Esophagus muscularis mucosa (tissue), 4 donors: ENCODE data around the gene LAPTM5. TPM values are rescaled to one million over a fixed set of nuclear protein-coding genes. Genes with fewer than 3 reads are reported as not detected.

Source experiments
- DNase-seq: peaks from one replicate; pipeline ENCODE4 v3.0.0-alpha.2; 2017; ENCODE audit errors: extremely low spot score
- H3K27ac ChIP-seq, 4 donors: fragments of 200-600 bp; sonication (generic); replicated peaks in 1 of 4; 1 replicate in 3 of 4; 2 replicates in 1 of 4; pipeline ENCODE4 v1.5.1; 2016 to 2019; ENCODE audit warnings: mild to moderate bottlenecking in 1 of 4
- H3K27me3 ChIP-seq, 4 donors: fragments of 200-600 bp; sonication (generic); one replicate each; pipeline versions ENCODE4 v1.5.1 to v1.6.0; 2016 to 2019
- H3K36me3 ChIP-seq, 4 donors: fragments of 200-600 bp; sonication (generic); one replicate each; pipeline ENCODE4 v1.5.1; 2016 to 2019
- H3K4me1 ChIP-seq, 4 donors: fragments of 200-600 bp; sonication (generic); one replicate each; pipeline ENCODE4 v1.5.1; 2016 to 2019
- H3K4me3 ChIP-seq, 4 donors: fragments of 200-600 bp; sonication (generic); 1 replicate in 2 of 4; 2 replicates in 2 of 4; pipeline ENCODE4 v1.5.1; 2016 to 2019; ENCODE audit warnings: mild to moderate bottlenecking in 4 of 4, moderate library complexity in 1 of 4
- H3K9me3 ChIP-seq, 4 donors: fragments of 200-600 bp; sonication (generic); 1 replicate in 3 of 4; 2 replicates in 1 of 4; pipeline ENCODE4 v1.5.1; 2016 to 2019
- CTCF ChIP-seq, 3 experiments: fragments of 200-600 bp in 2 of 3; fragments of 450-650 bp in 1 of 3; sonication (generic) in 2 of 3; IDR thresholded peaks; one replicate each; pipeline ENCODE4 v1.5.1; 2017 to 2019; ENCODE audit warnings: antibody characterized with exemption in 3 of 3, mild to moderate bottlenecking in 2 of 3, moderate library complexity in 1 of 3
- EP300 ChIP-seq: sonication (generic); formaldehyde crosslinking; IDR thresholded peaks from one replicate; pipeline ENCODE4 v1.6.1; 2017; ENCODE audit warnings: antibody characterized with exemption
- POLR2A ChIP-seq: fragments of 450-650 bp; IDR thresholded peaks from one replicate; pipeline ENCODE4 v1.6.1; 2017; ENCODE audit warnings: antibody characterized with exemption, moderate library complexity, mild to moderate bottlenecking, low read depth
- POLR2AphosphoS5 ChIP-seq, 2 donors: sonication (generic); formaldehyde crosslinking; IDR thresholded peaks; one replicate each; pipeline ENCODE4 v1.6.1; 2017; ENCODE audit warnings: antibody characterized with exemption in 2 of 2
- WGBS: methylation state at CpG from one replicate; pipeline ENCODE4 v1.1.5; 2018; 5-methylcytosine and 5-hydroxymethylcytosine counted together
- intact Hi-C: fragments of 100-400 bp; cut with DNase I; formaldehyde crosslinking; loops from one replicate; pipeline ENCODE4 v1.15.1; 2023
- total RNA-seq, 4 donors: library from RNA; depleted of rRNA; stranded (reverse); fragments of >200 nt; gene quantifications; one replicate each; pipeline versions ENCODE4 v1.1.0 to v1.2.1, GENCODE V29; 2016

LAPTM5 gene
- total RNA-seq, 4 donors from 2014 or later = 32.4 to 83.7 (median 36.3) TPM

DNA sequence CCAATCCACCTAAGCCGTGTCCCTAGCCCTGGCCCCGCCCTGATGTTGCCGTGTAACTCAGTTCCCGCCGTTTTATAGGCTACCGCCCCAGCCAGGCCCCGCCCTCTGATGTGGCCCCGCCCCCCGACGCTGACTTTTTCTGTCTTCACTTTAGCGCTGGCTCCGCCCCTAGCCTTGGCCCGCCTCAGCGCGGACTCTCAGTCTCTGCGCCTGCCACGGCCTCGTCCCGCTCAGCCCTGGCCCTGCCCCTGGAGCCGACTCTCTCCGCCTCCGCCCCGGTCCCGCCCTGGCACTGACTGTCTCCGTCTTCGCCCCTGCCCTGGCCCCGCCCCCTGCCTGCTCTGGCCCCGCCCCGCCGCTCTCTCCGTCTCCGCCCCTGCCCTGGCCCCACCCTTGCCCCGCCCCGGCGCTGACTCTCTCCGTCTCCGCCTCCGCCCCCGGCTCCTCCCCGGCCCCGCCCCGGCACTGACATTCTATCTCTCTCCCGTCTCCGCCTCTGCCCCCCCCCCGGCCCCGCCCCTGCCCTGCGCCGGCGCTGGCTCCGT, 39.4 kb downstream of the LAPTM5 start:
- intact Hi-C loops = no loop called here
- peak overlapping the region; percentile 41 to 70 (median 62) for H3K4me3 ChIP-seq

GRCh38 chr1:30716646-30717045, 40.9 kb downstream of the LAPTM5 start:
- 93% methylated on average over 7 of the region's 8 CpGs for WGBS
- H3K27ac ChIP-seq = peak overlapping the region in 1 of 4 donors; percentile 95
- H3K4me3 ChIP-seq = no peak overlapping the region
- TF ChIP-seq EP300 = no peak
- no peak for TF ChIP-seq POLR2AphosphoS5 (IDR thresholded peaks at IDR 0.05)
- TF ChIP-seq CTCF (IDR thresholded peaks at IDR 0.05) = no peak
- TF ChIP-seq POLR2A = no peak
- H3K4me1 ChIP-seq = peaks cover 10 to 22% (median 17%) of the 10 kb centered on the region in 4 donors
- no peak for DNase-seq
- H3K27me3 ChIP-seq = no peaks in the 10 kb centered on the region
- no peaks in the 10 kb centered on the region for H3K36me3 ChIP-seq
- intact Hi-C loops = no loop called here
- peaks cover 0 to 4% (median 0%) of the 10 kb centered on the region in 4 donors for H3K9me3 ChIP-seq

More for the DNA sequence above, 39.4 kb downstream of the LAPTM5 start:
- WGBS = 4% methylated on average over 32 of the region's 50 CpGs
- no peak for TF ChIP-seq POLR2A
- TF ChIP-seq POLR2AphosphoS5 (IDR thresholded peaks at IDR 0.05) = peak; percentile 74
- Histone ChIP-seq H3K27me3 (no peaks in the 10 kb centered on the region), H3K27ac (peak overlapping the region; percentile 95 to 100 (median 100)), H3K9me3 (peaks cover 0 to 4% (median 0%) of the 10 kb centered on the region in 4 donors), H3K4me1 (peaks cover 10 to 22% (median 17%) of the 10 kb centered on the region in 4 donors), H3K36me3 (peaks cover 0 to 10% (median 3%) of the 10 kb centered on the region in 4 donors)
- peak; percentile 100 for DNase-seq

GRCh38 chr1:30715886-30716285, 41.7 kb downstream of the LAPTM5 start:
- H3K4me3 ChIP-seq = no peak overlapping the region
- 94% methylated on average over 11 of the region's 11 CpGs for WGBS
- peaks cover 0 to 4% (median 0%) of the 10 kb centered on the region in 4 donors for H3K9me3 ChIP-seq
- TF ChIP-seq POLR2AphosphoS5 (IDR thresholded peaks at IDR 0.05) (no peak), POLR2A (no peak), EP300 (no peak), CTCF (IDR thresholded peaks at IDR 0.05) (no peak)
- peaks cover 10 to 22% (median 17%) of the 10 kb centered on the region in 4 donors for H3K4me1 ChIP-seq
- no peaks in the 10 kb centered on the region for H3K36me3 ChIP-seq
- intact Hi-C loops = no loop called here
- no peaks in the 10 kb centered on the region for H3K27me3 ChIP-seq
- no peak overlapping the region for H3K27ac ChIP-seq
- DNase-seq = no peak

GRCh38 chr1:30715216-30715615, 42.4 kb downstream of the LAPTM5 start:
- H3K27ac ChIP-seq = no peak overlapping the region
- 87% methylated on average over 2 of the region's 2 CpGs for WGBS
- H3K27me3 ChIP-seq = no peaks in the 10 kb centered on the region
- DNase-seq = no peak
- TF ChIP-seq EP300 = no peak
- TF ChIP-seq POLR2AphosphoS5 (IDR thresholded peaks at IDR 0.05) = no peak
- peak in 1 of 3 experiments; percentile 21 for TF ChIP-seq CTCF (IDR thresholded peaks at IDR 0.05)
- TF ChIP-seq POLR2A = no peak
- no peaks in the 10 kb centered on the region for H3K36me3 ChIP-seq
- H3K9me3 ChIP-seq = peaks cover 0 to 4% (median 0%) of the 10 kb centered on the region in 4 donors
- peaks cover 10 to 22% (median 17%) of the 10 kb centered on the region in 4 donors for H3K4me1 ChIP-seq
- intact Hi-C loops = no loop called here
- H3K4me3 ChIP-seq = no peak overlapping the region

GRCh38 chr1:30714536-30715090, 43.0 kb downstream of the LAPTM5 start:
- intact Hi-C loops = no loop called here
- WGBS = 96% methylated on average over 8 of the region's 8 CpGs

More at GRCh38 chr1:30714536-30715090, 43.0 kb downstream of the LAPTM5 start:
- no peaks in the 10 kb centered on the region for H3K36me3 ChIP-seq
- no peaks in the 10 kb centered on the region for H3K27me3 ChIP-seq
- no peak overlapping the region for H3K4me3 ChIP-seq
- TF ChIP-seq POLR2A = no peak
- TF ChIP-seq POLR2AphosphoS5 (IDR thresholded peaks at IDR 0.05) = no peak
- no peak for TF ChIP-seq EP300
- no peak for TF ChIP-seq CTCF (IDR thresholded peaks at IDR 0.05)
- H3K9me3 ChIP-seq = peaks cover 0 to 4% (median 0%) of the 10 kb centered on the region in 4 donors
- DNase-seq = no peak
- H3K27ac ChIP-seq = no peak overlapping the region
- H3K4me1 ChIP-seq = peaks cover 9 to 21% (median 13%) of the 10 kb centered on the region in 4 donors
